NB4 (cell line): ENCODE data around the gene NLRP3.

Experiments used
- DNase-seq: peaks from one replicate; pipeline ENCODE4 v3.0.0; 2010; ENCODE audit warnings: low read depth
- H3K4me3 ChIP-seq: one replicate; pipeline ENCODE4 v1.5.1; 2011; ENCODE audit warnings: mild to moderate bottlenecking, low read depth, low read length, moderate library complexity
- CTCF ChIP-seq: IDR thresholded peaks from one replicate; pipeline ENCODE4 v1.5.1; 2012; ENCODE audit warnings: low read depth, low read length
- MAX ChIP-seq: IDR thresholded peaks from 2 replicates; pipeline ENCODE4 v1.6.1; 2011; ENCODE audit warnings: low read depth, low read length
- MYC ChIP-seq: IDR thresholded peaks from 2 replicates; pipeline ENCODE4 v1.6.1; 2011; ENCODE audit warnings: low read depth, low read length
- POLR2A ChIP-seq: IDR thresholded peaks from 2 replicates; pipeline ENCODE4 v1.6.1; 2011; ENCODE audit warnings: mild to moderate bottlenecking; ENCODE audit not compliant: insufficient read length; ENCODE audit errors: extremely low read depth

NLRP3 gene

GRCh38 chr1:247444571-247444970 is 28.6 kb downstream of the NLRP3 start:
- no peak overlapping the region for H3K4me3 ChIP-seq
- DNase-seq: no peak
- no peak for TF ChIP-seq CTCF
- no peak for TF ChIP-seq MAX
- no peak for TF ChIP-seq POLR2A
- no peak for TF ChIP-seq MYC

- no peak for DNase-seq
- no peak for TF ChIP-seq MYC
- no peak for TF ChIP-seq POLR2A
- TF ChIP-seq CTCF: no peak
- TF ChIP-seq MAX: no peak
- H3K4me3 ChIP-seq: no peak overlapping the region
These were observed 29.8 kb downstream of the NLRP3 start for GRCh38 chr1:247445526-247446356.

- no peak overlapping the region for H3K4me3 ChIP-seq
- no peak for TF ChIP-seq CTCF
- no peak for TF ChIP-seq MYC
- TF ChIP-seq MAX: no peak
- no peak for TF ChIP-seq POLR2A
- DNase-seq: no peak
These were observed 31.4 kb downstream of the NLRP3 start for GRCh38 chr1:247447162-247447909.

- TF ChIP-seq CTCF: no peak
- TF ChIP-seq POLR2A: no peak
- no peak for TF ChIP-seq MAX
- no peak for TF ChIP-seq MYC
- no peak overlapping the region for H3K4me3 ChIP-seq
- no peak for DNase-seq
These were observed 32.3 kb downstream of the NLRP3 start for GRCh38 chr1:247448107-247448791.

- H3K4me3 ChIP-seq: no peak overlapping the region
- DNase-seq: no peak
- no peak for TF ChIP-seq MAX
- no peak for TF ChIP-seq CTCF
- TF ChIP-seq MYC: no peak
These were observed 35.5 kb downstream of the NLRP3 start for GRCh38 chr1:247451388-247452010.
